Endothelial cell of umbilical vein (primary cell): ENCODE results near the gene ST3GAL4. TPM values are rescaled to one million over a fixed set of nuclear protein-coding genes. Genes with fewer than 3 reads are reported as not detected.
"Not testable (repeated sequence)": the region's sequence is repeated elsewhere in the genome, so short reads cannot be mapped to it uniquely, and the experiment has no call there.

ENCODE experiments used
- BruUV-seq: library from RNA; stranded (reverse); fragments of 400-500 nt; replicated peaks from 2 replicates; lab custom pipeline; 2021; lab: Mats Ljungman, UMichigan
- CTCF ChIA-PET: fragments of 300-600, 350-600 bp; sonication (Branson Sonifier 250); formaldehyde crosslinking; loops from one replicate; lab custom pipeline; 2021; ENCODE audit warnings: antibody characterized with exemption, inconsistent platforms; lab: Charles Lee
- POLR2A ChIA-PET: fragments of 300-600, 350-600 bp; sonication (Branson Sonifier 250); formaldehyde crosslinking; loops from one replicate; lab custom pipeline; 2021; ENCODE audit warnings: antibody characterized with exemption, inconsistent platforms; lab: Charles Lee
- DNase-seq: peaks from one replicate; pipeline ENCODE4 v3.0.0-alpha.2; 2011; ENCODE audit warnings: low read depth, low spot score
- FAIRE-seq: peaks from 2 replicates; lab custom pipeline; 2011; peaks lifted over from hg19 to GRCh38; lab: Jason Lieb, UNC
- H2AFZ ChIP-seq: 2 replicates; pipeline ENCODE4 v1.6.0; 2012; ENCODE audit warnings: low read depth, low read length, control low read depth, inconsistent platforms
- H3K27ac ChIP-seq: 2 replicates; pipeline ENCODE4 v1.5.1; 2011; ENCODE audit warnings: low read depth, mild to moderate bottlenecking, control low read depth, low read length, moderate library complexity; ENCODE audit not compliant: insufficient read depth
- H3K27me3 ChIP-seq, 2 experiments: 2 replicates each; pipeline versions ENCODE4 v1.6.0 to v1.6.1; 2011; ENCODE audit warnings: low read length in 2 of 2, mixed read lengths in 1 of 2; ENCODE audit not compliant: control insufficient read depth in 2 of 2, insufficient read depth in 2 of 2
- H3K36me3 ChIP-seq, 2 experiments: 2 replicates in 1 of 2; 3 replicates in 1 of 2; pipeline ENCODE4 v1.5.1; 2011; ENCODE audit warnings: low read length in 2 of 2, mild to moderate bottlenecking in 1 of 2, moderate library complexity in 1 of 2; ENCODE audit not compliant: control insufficient read depth in 2 of 2, insufficient read depth in 2 of 2; ENCODE audit errors: extremely low read depth in 1 of 2
- H3K4me1 ChIP-seq: 3 replicates; pipeline ENCODE4 v1.5.1; 2011; ENCODE audit warnings: mild to moderate bottlenecking, low read length; ENCODE audit not compliant: control insufficient read depth, insufficient read depth; ENCODE audit errors: extremely low read depth
- H3K4me2 ChIP-seq: 2 replicates; pipeline ENCODE4 v1.6.1; 2011; ENCODE audit warnings: low read length, control low read depth, mixed read lengths; ENCODE audit not compliant: insufficient read depth
- H3K4me3 ChIP-seq, 3 experiments: fragments of 200-600 bp in 1 of 3; sonication (generic), shearing (Covaris generic) in 1 of 3; replicated peaks in 1 of 3; 2 replicates each; pipeline ENCODE4 v1.5.1; 2011 to 2016; ENCODE audit warnings: control low read depth in 3 of 3, low read length in 3 of 3, mild to moderate bottlenecking in 2 of 3, inconsistent platforms in 1 of 3, low read depth in 1 of 3, moderate library complexity in 1 of 3; ENCODE audit not compliant: insufficient read depth in 1 of 3
- H3K79me2 ChIP-seq: 2 replicates; pipeline ENCODE4 v1.6.0; 2012; ENCODE audit warnings: low read length, inconsistent platforms; ENCODE audit not compliant: control insufficient read depth, insufficient read depth
- H3K9ac ChIP-seq: replicated peaks from 2 replicates; pipeline ENCODE3; 2011; ENCODE audit warnings: low read length, control low read depth; ENCODE audit not compliant: insufficient read depth; ENCODE audit errors: extremely low read depth
- H3K9me1 ChIP-seq: replicated peaks from 3 replicates; pipeline ENCODE4 v1.6.0; 2011; ENCODE audit warnings: mild to moderate bottlenecking, low read length; ENCODE audit not compliant: control insufficient read depth, insufficient read depth; ENCODE audit errors: extremely low read depth
- H3K9me3 ChIP-seq: replicated peaks from 2 replicates; pipeline ENCODE4 v1.5.1; 2012; ENCODE audit warnings: low read length, inconsistent platforms; ENCODE audit not compliant: control insufficient read depth, insufficient read depth
- H4K20me1 ChIP-seq: replicated peaks from 2 replicates; pipeline ENCODE3; 2011; ENCODE audit warnings: mild to moderate bottlenecking, low read length; ENCODE audit not compliant: control insufficient read depth, insufficient read depth; ENCODE audit errors: extremely low read depth
- CTCF ChIP-seq, 2 donors: IDR thresholded peaks; 1 replicate in 1 of 2; 2 replicates in 1 of 2; pipeline ENCODE4 v1.5.1; 2011; ENCODE audit warnings: low read length in 2 of 2, mild to moderate bottlenecking in 2 of 2, moderate library complexity in 2 of 2, control low read depth in 1 of 2, inconsistent platforms in 1 of 2, low read depth in 1 of 2; ENCODE audit not compliant: insufficient read depth in 1 of 2; ENCODE audit errors: extremely low read depth in 1 of 2
- POLR2A ChIP-seq: IDR thresholded peaks from 2 replicates; pipeline ENCODE4 v1.6.1; 2012; ENCODE audit warnings: low read depth, mild to moderate bottlenecking, control low read depth, low read length
- dilution Hi-C: fragments of 300-500 bp; cut with MboI; formaldehyde crosslinking; loops from one replicate; pipeline ENCODE4 v1.15.0; 2019; ENCODE audit warnings: low sequenced_read_pairs; ENCODE audit not compliant: extremely low pct_ligation_motif_present
- intact Hi-C: fragments of 100-400 bp; cut with micrococcal nuclease; formaldehyde crosslinking; loops from one replicate; pipeline ENCODE4 v1.10.0; 2022
- polyA plus RNA-seq, 4 experiments: library from polyadenylated mRNA; depleted of rRNA in 3 of 4; stranded (reverse) in 3 of 4; unstranded in 1 of 4; fragments of >200 nt; gene quantifications; 2 replicates each; pipeline versions ENCODE4 v1.2.1 to v1.2.3, GENCODE V29; 2011 to 2012; ENCODE audit warnings: missing spikeins in 1 of 4
- total RNA-seq: library from RNA; stranded (reverse); gene quantifications from 2 replicates; pipeline ENCODE4 v1.2.3, GENCODE V29; 2021
- TF ChIP-seq, protein P1 (sequence below): IDR thresholded peaks from 2 replicates; pipeline ENCODE4 v1.6.1; 2011; ENCODE audit not compliant: insufficient read depth, insufficient read length

ST3GAL4 gene
- total and polyA plus RNA-seq, 2 donors (not counting 3 experiments of a cell fraction or from before 2014, with no cell fraction given): 17.7 to 19.4 TPM

- no peak overlapping the region for H3K4me3 ChIP-seq
- H3K27me3 ChIP-seq: no peaks in the 10 kb centered on the region
- no peaks in the 10 kb centered on the region for H3K9me3 ChIP-seq
- TF ChIP-seq POLR2A (no peak), CTCF (IDR thresholded peaks at IDR 0.05; ENCODE audit: extremely low read depth in 1 of 2, insufficient read depth in 1 of 2, low read depth in 1 of 2, low read length in 2 of 2) (no peak)
- TF ChIP-seq, protein P1, sequence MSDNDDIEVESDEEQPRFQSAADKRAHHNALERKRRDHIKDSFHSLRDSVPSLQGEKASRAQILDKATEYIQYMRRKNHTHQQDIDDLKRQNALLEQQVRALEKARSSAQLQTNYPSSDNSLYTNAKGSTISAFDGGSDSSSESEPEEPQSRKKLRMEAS: no peak
- ChIA-PET CTCF (interaction anchor here (0.8 to 1.5 kb wide), 5 partner anchors 10 to 122 kb away, joined by 3 to 9 read pairs (median 3); no protein-coding TSS in a partner anchor), POLR2A (no interaction called here)
- H3K9ac ChIP-seq: no peak overlapping the region
- no peaks in the 10 kb centered on the region for H3K4me1 ChIP-seq
- H3K4me2 ChIP-seq: no peak overlapping the region
- no TSS peak for BruUV-seq
- FAIRE-seq (no peak), DNase-seq (no peak)
- no peaks in the 10 kb centered on the region for H3K36me3 ChIP-seq
- no peaks in the 10 kb centered on the region for H3K79me2 ChIP-seq
- no peaks in the 10 kb centered on the region for H4K20me1 ChIP-seq
- H2AFZ ChIP-seq: no peak overlapping the region
- dilution Hi-C loops (no loop called here), intact Hi-C loops (no loop called here)
- H3K27ac ChIP-seq: no peak overlapping the region
- H3K9me1 ChIP-seq: no peaks in the 10 kb centered on the region
These were observed 8.3 kb downstream of the ST3GAL4 start for GRCh38 chr11:126363706-126364248.

GRCh38 chr11:126364735-126365134, 9.2 kb downstream of the ST3GAL4 start:
- H3K9ac ChIP-seq, H3K4me1 ChIP-seq, DNase-seq, H2AFZ ChIP-seq, H3K4me2 ChIP-seq, H3K27ac ChIP-seq, CTCF ChIA-PET, FAIRE-seq, H3K9me3 ChIP-seq, H3K27me3 ChIP-seq, intact Hi-C loops, H3K9me1 ChIP-seq, H3K79me2 ChIP-seq, H3K36me3 ChIP-seq, dilution Hi-C loops, H3K4me3 ChIP-seq, POLR2A ChIA-PET, BruUV-seq, H4K20me1 ChIP-seq: not testable (repeated sequence)

DNA sequence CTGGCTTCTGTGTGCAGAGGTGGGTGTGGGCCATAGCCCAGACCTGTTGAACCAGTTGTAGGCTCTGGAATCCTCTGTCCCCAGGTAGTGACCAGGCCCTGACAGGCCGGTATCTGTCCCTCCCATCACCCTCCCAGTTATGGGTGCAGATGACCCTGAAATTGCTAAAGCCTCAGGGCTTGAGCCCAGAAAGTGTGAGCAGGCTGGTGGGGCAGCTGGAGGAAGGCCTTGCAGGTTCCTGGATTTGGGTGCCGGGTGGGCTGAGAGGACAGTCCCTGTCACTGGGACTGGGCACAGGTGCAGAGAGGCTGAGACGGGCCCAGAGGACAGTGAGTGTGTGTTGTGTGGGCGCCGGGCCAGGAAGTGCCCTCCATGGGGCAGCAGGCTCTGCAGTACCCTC, 10.0 kb downstream of the ST3GAL4 start:
- H2AFZ ChIP-seq, H3K9me3 ChIP-seq, H3K36me3 ChIP-seq, H3K27me3 ChIP-seq, H3K4me3 ChIP-seq, DNase-seq, H3K4me1 ChIP-seq, POLR2A ChIA-PET, dilution Hi-C loops, H3K4me2 ChIP-seq, CTCF ChIA-PET, H3K9me1 ChIP-seq, H4K20me1 ChIP-seq, BruUV-seq, H3K27ac ChIP-seq, intact Hi-C loops, H3K9ac ChIP-seq, H3K79me2 ChIP-seq, FAIRE-seq: not testable (repeated sequence)
